GM19099 (cell line): ENCODE results near the gene TMOD1.

Experiments used
- POLR2A ChIP-seq: IDR thresholded peaks from 3 replicates; pipeline ENCODE4 v1.6.1; 2011; ENCODE audit warnings: low read depth; ENCODE audit not compliant: insufficient read length; ENCODE audit errors: extremely low read depth

Gene TMOD1

GRCh38 chr9:97562542-97562941 is 61.1 kb downstream of the TMOD1 start:
- TF ChIP-seq POLR2A, result no peak

GRCh38 chr9:97563458-97564135 is 62.1 kb downstream of the TMOD1 start:
- TF ChIP-seq POLR2A, result no peak

GRCh38 chr9:97564291-97565175 is 63.1 kb downstream of the TMOD1 start:
- TF ChIP-seq POLR2A, result no peak

- TF ChIP-seq POLR2A, result no peak
Measured at GRCh38 chr9:97565262-97565661, 63.8 kb downstream of the TMOD1 start.

GRCh38 chr9:97567182-97567893 is 65.9 kb downstream of the TMOD1 start:
- TF ChIP-seq POLR2A, result no peak

- TF ChIP-seq POLR2A, result no peak
Measured at GRCh38 chr9:97567894-97568202, 66.4 kb downstream of the TMOD1 start.

- no peak for TF ChIP-seq POLR2A
Measured at GRCh38 chr9:97568461-97569275, 67.2 kb downstream of the TMOD1 start.

GRCh38 chr9:97570899-97571298 is 69.4 kb downstream of the TMOD1 start:
- no peak for TF ChIP-seq POLR2A

GRCh38 chr9:97571664-97572063 is 70.2 kb downstream of the TMOD1 start:
- no peak for TF ChIP-seq POLR2A

GRCh38 chr9:97572196-97572891 is 70.9 kb downstream of the TMOD1 start:
- no peak for TF ChIP-seq POLR2A

GRCh38 chr9:97572892-97573365 is 71.5 kb downstream of the TMOD1 start:
- TF ChIP-seq POLR2A, result no peak

- TF ChIP-seq POLR2A, result no peak
Measured at GRCh38 chr9:97573482-97574073, 72.1 kb downstream of the TMOD1 start.

- TF ChIP-seq POLR2A, result no peak
Measured at GRCh38 chr9:97575673-97576200, 74.3 kb downstream of the TMOD1 start.

- no peak for TF ChIP-seq POLR2A
Measured at GRCh38 chr9:97577051-97577450, 75.6 kb downstream of the TMOD1 start.

GRCh38 chr9:97578846-97579245 is 77.4 kb downstream of the TMOD1 start:
- no peak for TF ChIP-seq POLR2A
